ENCODE data around the gene DDIT3. TPM values are rescaled to one million over a fixed set of nuclear protein-coding genes. Genes with fewer than 3 reads are reported as not detected.

DDIT3 gene
- total and polyA plus RNA-seq, 2 of the 8 experiments (the other 6 are each of a cell fraction or from before 2014, with no cell fraction given): 4.9 to 5.7 TPM

DNA sequence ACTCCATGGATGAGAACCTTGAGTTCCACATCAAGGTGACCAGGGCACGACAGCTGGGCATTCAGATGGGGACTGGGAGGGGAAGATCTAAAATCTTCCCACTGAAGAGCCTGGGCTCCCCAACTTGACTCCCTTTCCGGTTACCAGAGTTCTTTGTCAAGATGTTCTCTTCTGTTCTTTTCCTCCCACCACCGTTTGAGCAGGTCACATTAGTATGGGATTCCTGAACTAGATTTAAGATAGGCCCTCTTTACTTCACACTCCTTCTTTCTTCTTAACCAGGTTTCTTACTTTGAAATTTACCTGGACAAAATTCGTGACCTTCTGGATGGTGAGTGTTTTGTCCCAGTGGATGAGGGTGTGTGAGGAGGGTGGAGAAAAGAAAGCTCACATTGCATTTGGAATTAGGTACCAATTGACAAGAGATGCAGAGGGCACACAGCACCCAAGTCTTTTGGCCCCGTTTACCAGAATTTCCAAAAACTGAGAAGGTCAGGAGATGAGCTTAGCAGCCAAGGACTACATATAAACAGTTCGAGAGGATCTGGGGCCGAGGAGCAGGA, 43.9 kb upstream of the DDIT3 start:
- Histone ChIP-seq H4K5ac (ENCODE audit: insufficient read length, low read depth, low read length) (no peak overlapping the region), H3K4me3 (ENCODE audit: extremely low read depth in 1 of 4, insufficient read depth in 2 of 4, low read depth in 3 of 4, low read length in 4 of 4) (no peak overlapping the region), H3K4me2 (ENCODE audit: insufficient read depth in 1 of 2, low read depth in 2 of 2, low read length in 2 of 2) (no peak overlapping the region), H3K79me2 (ENCODE audit: control insufficient read depth in 1 of 2, insufficient read depth in 2 of 2, low read length in 2 of 2) (no peaks in the 10 kb centered on the region), H2BK12ac (ENCODE audit: low read depth, low read length) (no peak overlapping the region), H2AK5ac (ENCODE audit: low read depth, low read length) (no peak overlapping the region), H2BK15ac (ENCODE audit: low read length) (no peak overlapping the region), H3K27me3 (replicated peaks in 1 of 4; ENCODE audit: control insufficient read depth in 3 of 4, extremely low read depth in 1 of 4, insufficient read depth in 3 of 4, low read length in 3 of 4) (no peaks in the 10 kb centered on the region), H3K27ac (ENCODE audit: low read depth, low read length) (no peak overlapping the region), H3K79me1 (ENCODE audit: low read depth, low read length) (no peaks in the 10 kb centered on the region), H2AFZ (ENCODE audit: low read length) (no peak overlapping the region), H3K9ac (replicated peaks in 1 of 4; ENCODE audit: extremely low read depth in 1 of 4, low read depth in 3 of 4, low read length in 3 of 4) (no peak overlapping the region), H3K56ac (replicated peaks; ENCODE audit: insufficient read length, low read depth, low read length) (no peak overlapping the region), H4K91ac (replicated peaks; ENCODE audit: insufficient read length, low read length) (no peak overlapping the region), H3K4me1 (replicated peaks in 1 of 4; ENCODE audit: control insufficient read depth in 3 of 4, insufficient read depth in 4 of 4, low read length in 3 of 4) (no peaks in the 10 kb centered on the region), H3K23me2 (ENCODE audit: low read depth, low read length) (no peaks in the 10 kb centered on the region), H3K14ac (ENCODE audit: insufficient read length) (no peak overlapping the region), H4K20me1 (replicated peaks in 1 of 2; ENCODE audit: control insufficient read depth in 1 of 2, insufficient read depth in 2 of 2, low read length in 2 of 2) (peaks cover 0 to 2% of the 10 kb centered on the region in 2 experiments), H2BK20ac (ENCODE audit: low read length) (no peak overlapping the region), H2BK5ac (ENCODE audit: low read depth, low read length) (no peak overlapping the region), H3K36me3 (ENCODE audit: control insufficient read depth in 2 of 4, insufficient read depth in 4 of 4, low read length in 3 of 4) (peaks cover 4 to 38% (median 27%) of the 10 kb centered on the region in 4 experiments; a peak in 7 of 8 replicates), H3K4ac (replicated peaks; ENCODE audit: insufficient read length, low read depth, low read length) (no peak overlapping the region), H3K23ac (ENCODE audit: insufficient read length) (no peak overlapping the region), H3K9me3 (ENCODE audit: insufficient read depth in 2 of 2, low read depth in 1 of 2, low read length in 1 of 2) (no peaks in the 10 kb centered on the region), H3K18ac (ENCODE audit: extremely low read depth, low read length) (no peak overlapping the region), H4K8ac (ENCODE audit: extremely low read depth, insufficient read depth, low read length) (no peak overlapping the region), H2BK120ac (replicated peaks; ENCODE audit: low read depth, low read length) (no peak overlapping the region)
- DNase-seq (ENCODE audit: low read depth in 1 of 2, low spot score in 2 of 2) (no peak), FAIRE-seq (no peak)
- 87% methylated on average over 7 of the region's 7 CpGs; no CpG with 5 or more reads in 1 of the 2 experiments for WGBS, 2 experiments (ENCODE audit: extremely low coverage in 1 of 2, insufficient coverage in 1 of 2, insufficient read length in 1 of 2, insufficient replicate concordance in 2 of 2, low coverage in 1 of 2, low lambda C conversion rate in 2 of 2, missing lambda C conversion rate in 1 of 2)
- ChIA-PET POLR2A (ENCODE audit: partially characterized antibody) (interaction anchor here (0.7 to 1.0 kb wide), 4 partner anchors 11 to 17 kb away, joined by 3 read pairs; partner anchors contain the start of gene DCTN2), CTCF (ENCODE audit: partially characterized antibody) (interaction anchor here (1.4 kb wide), 2 partner anchors 11 to 19 kb away, joined by 4 to 7 read pairs; no protein-coding TSS in a partner anchor)
- TF ChIP-seq CREB1 (IDR thresholded peaks at IDR 0.05) (no peak), POLR2AphosphoS5 (IDR thresholded peaks at IDR 0.05; ENCODE audit: low read depth, low read length) (no peak)

Data from H1 (cell line).